ENCODE results near the gene ADSL. TPM values are rescaled to one million over a fixed set of nuclear protein-coding genes. Genes with fewer than 3 reads are reported as not detected.

Gene ADSL
- total RNA-seq, 2 donors from 2014 or later, result 49.0 to 76.5 TPM

GRCh38 chr22:40420341-40421081, 74.2 kb downstream of the ADSL start:
- no peaks in the 10 kb centered on the region for H3K4me1 ChIP-seq
- H3K4me3 ChIP-seq, result no peak overlapping the region
- no peak for DNase-seq
- intact Hi-C loops (cut with DNase I), result no loop called here
- peaks cover 0 to 27% of the 10 kb centered on the region in 2 donors for H3K36me3 ChIP-seq (replicated peaks in 1 of 2; ENCODE audit: insufficient read depth in 1 of 2, low read depth in 2 of 2)
- no peaks in the 10 kb centered on the region for H3K9me3 ChIP-seq
- no peak overlapping the region for H3K27ac ChIP-seq
- TF ChIP-seq CTCF (IDR thresholded peaks at IDR 0.05) (no peak), POLR2A (IDR thresholded peaks at IDR 0.05) (no peak)
- ATAC-seq, result no peak
- 92 to 93% methylated on average over 5 to 15 of the region's 18 CpGs for WGBS, 2 donors
- no peaks in the 10 kb centered on the region for H3K27me3 ChIP-seq

- no peak for ATAC-seq
- Histone ChIP-seq H3K27ac (no peak overlapping the region), H3K36me3 (replicated peaks in 1 of 2; ENCODE audit: insufficient read depth in 1 of 2, low read depth in 2 of 2) (peaks cover 0 to 27% of the 10 kb centered on the region in 2 donors), H3K4me3 (no peak overlapping the region), H3K27me3 (no peaks in the 10 kb centered on the region), H3K9me3 (no peaks in the 10 kb centered on the region), H3K4me1 (no peaks in the 10 kb centered on the region)
- no peak for DNase-seq
- intact Hi-C loops (cut with DNase I), result no loop called here
- TF ChIP-seq POLR2A (IDR thresholded peaks at IDR 0.05) (no peak), CTCF (IDR thresholded peaks at IDR 0.05) (no peak)
- WGBS, 2 donors, result 89% methylated on average over 4 of the region's 4 CpGs
Measured at GRCh38 chr22:40421082-40421350, 74.7 kb downstream of the ADSL start.

- Histone ChIP-seq H3K4me1 (peaks cover 7% of the 10 kb centered on the region), H3K4me3 (no peak overlapping the region), H3K9me3 (no peaks in the 10 kb centered on the region), H3K27me3 (no peaks in the 10 kb centered on the region), H3K27ac (no peak overlapping the region), H3K36me3 (replicated peaks in 1 of 2; ENCODE audit: insufficient read depth in 1 of 2, low read depth in 2 of 2) (peaks cover 0 to 22% of the 10 kb centered on the region in 2 donors)
- intact Hi-C loops (cut with DNase I), result no loop called here
- no peak for ATAC-seq
- TF ChIP-seq POLR2A (IDR thresholded peaks at IDR 0.05) (no peak), CTCF (IDR thresholded peaks at IDR 0.05) (no peak)
- no peak for DNase-seq
- 93 to 95% methylated on average over 1 of the region's 1 CpG for WGBS, 2 donors
Measured at GRCh38 chr22:40421941-40422340, 75.6 kb downstream of the ADSL start.

GRCh38 chr22:40422558-40423309, 76.4 kb downstream of the ADSL start:
- no peak for ATAC-seq
- peaks cover 0 to 22% of the 10 kb centered on the region in 2 donors for H3K36me3 ChIP-seq (replicated peaks in 1 of 2; ENCODE audit: insufficient read depth in 1 of 2, low read depth in 2 of 2)

More at GRCh38 chr22:40422558-40423309, 76.4 kb downstream of the ADSL start:
- H3K4me1 ChIP-seq, result peaks cover 7% of the 10 kb centered on the region
- no peak for DNase-seq
- H3K9me3 ChIP-seq, result no peaks in the 10 kb centered on the region
- TF ChIP-seq CTCF (IDR thresholded peaks at IDR 0.05) (no peak), POLR2A (IDR thresholded peaks at IDR 0.05) (no peak)
- WGBS, 2 donors, result 94 to 96% methylated on average over 9 of the region's 9 CpGs
- H3K27me3 ChIP-seq, result no peaks in the 10 kb centered on the region
- H3K27ac ChIP-seq, result no peak overlapping the region
- H3K4me3 ChIP-seq, result no peak overlapping the region
- intact Hi-C loops (cut with DNase I), result no loop called here
